AG08395 (cell line): ENCODE data around the gene BEND7.
"Not testable (repeated sequence)": the region's sequence is repeated elsewhere in the genome, so short reads cannot be mapped to it uniquely, and the experiment has no call there.

Experiments used
- DNase-seq: peaks from one replicate; pipeline ENCODE4 v3.0.0; 2012; ENCODE audit warnings: mixed read lengths, low spot score

Gene BEND7, protein sequence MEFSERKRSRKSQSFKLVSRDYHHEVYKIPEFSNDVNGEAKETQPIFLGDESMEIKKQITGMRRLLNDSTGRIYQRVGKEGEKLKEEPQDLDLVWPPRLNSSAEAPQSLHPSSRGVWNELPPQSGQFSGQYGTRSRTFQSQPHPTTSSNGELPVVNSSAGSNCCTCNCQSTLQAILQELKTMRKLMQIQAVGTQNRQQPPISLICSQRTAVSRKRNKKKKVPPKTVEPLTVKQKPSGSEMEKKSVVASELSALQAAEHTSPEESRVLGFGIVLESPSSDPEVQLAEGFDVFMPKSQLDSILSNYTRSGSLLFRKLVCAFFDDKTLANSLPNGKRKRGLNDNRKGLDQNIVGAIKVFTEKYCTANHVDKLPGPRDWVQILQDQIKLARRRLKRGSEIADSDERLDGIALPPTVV

DNA sequence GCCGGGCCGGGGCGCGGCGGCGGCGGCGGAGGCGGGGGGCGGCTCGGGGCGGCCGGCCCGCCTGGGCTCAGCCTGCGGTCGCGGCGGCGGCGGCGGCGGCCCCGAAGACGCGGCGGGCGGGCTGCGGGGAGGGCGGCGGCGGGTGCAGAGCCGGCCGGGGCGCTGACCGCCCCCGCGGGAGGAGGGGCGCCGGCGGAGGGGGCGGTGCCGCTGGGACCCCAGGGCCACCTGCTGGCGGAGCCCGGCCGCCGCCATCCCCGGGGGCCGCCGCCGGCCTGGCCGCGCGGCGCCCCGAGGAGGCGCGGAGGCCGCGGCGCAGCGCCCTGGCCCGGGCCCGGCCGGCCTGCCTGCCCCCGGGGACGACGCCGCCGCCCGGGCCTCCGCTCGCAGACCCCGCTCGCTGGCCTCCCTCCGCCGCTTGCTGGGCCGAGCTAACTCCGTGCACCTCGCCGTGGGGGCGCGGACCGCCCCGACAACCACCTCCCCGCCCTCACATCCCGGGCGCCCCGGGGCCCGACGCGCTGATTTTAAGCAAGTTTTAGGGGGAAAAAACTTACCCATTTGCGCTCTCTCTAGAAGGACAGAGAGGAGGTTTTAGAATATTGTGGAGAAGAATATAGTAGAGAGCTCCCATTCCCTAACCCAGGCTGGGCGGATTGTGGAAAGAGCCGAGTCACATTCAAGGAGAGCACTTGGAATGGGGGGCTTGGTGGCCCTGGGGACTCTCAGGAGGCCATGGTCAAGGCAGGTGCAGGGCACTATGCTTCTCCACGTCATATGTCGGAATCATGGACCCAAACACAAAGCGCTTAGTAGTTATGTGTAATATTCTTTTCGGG is at the start of gene BEND7:
Gene BEND7 (minus strand): TSS at position 140 of the 839 bp plus-strand sequence. CDS start 481 bp downstream, outside the sequence.
- peak; percentile 67 for DNase-seq

DNA sequence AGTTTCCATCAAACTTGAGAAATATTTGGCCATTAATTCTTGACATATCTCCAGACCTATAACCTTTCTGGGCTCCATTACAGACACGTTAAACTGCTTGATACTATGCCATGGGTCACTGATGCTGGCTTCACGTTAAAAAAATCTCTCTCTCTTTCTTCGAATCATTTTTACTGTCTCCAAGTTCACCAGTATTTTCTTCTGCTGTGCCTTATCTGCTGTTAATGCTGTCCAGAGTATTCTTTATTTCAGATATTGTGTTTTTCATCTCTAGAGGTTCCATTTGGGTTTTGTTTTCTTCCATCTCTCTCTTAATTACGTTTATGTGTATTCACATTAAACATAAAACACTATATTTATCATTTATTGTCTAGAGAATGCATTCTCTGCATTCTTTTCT is 45.1 kb upstream of the BEND7 start:
- DNase-seq, result no peak

DNA sequence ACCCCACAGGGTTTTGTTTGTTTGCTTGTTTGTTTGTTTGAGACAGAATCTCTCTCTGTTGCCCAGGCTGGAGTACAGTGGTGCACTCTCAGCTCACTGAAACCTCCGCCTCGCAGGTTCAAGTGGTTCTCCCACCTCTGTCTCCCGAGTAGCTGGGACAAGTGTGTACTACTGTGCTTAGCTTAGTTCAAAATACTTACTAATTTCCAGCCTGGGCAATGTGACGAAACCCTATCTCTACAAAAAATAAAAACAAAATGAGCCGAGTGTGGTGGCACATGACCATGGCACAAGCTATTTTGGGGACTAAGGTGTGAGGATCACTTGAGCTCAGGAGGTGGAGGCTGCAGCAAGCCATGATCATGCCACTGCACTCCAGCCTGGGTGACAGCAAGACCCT is 42.7 kb upstream of the BEND7 start:
- no peak for DNase-seq

DNA sequence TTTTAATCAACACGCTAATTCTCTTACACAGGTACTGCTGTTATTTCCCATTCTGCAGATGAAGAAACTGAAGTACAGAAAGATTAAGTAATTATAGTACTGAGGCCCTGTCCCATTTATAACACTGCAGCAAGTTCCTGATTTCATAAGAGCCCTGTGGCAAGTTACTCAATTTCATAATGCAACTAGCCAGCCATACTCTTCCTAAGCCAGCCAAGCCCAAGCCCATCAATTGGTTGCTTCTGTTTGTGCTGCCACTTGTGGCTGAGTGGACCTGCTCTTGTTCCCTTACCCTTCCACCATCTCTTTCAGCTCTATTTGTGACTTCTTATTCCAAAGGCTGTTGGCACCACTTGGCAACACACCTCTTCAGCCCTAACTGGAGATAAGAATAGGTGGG is 38.2 kb upstream of the BEND7 start:
- DNase-seq, result no peak

DNA sequence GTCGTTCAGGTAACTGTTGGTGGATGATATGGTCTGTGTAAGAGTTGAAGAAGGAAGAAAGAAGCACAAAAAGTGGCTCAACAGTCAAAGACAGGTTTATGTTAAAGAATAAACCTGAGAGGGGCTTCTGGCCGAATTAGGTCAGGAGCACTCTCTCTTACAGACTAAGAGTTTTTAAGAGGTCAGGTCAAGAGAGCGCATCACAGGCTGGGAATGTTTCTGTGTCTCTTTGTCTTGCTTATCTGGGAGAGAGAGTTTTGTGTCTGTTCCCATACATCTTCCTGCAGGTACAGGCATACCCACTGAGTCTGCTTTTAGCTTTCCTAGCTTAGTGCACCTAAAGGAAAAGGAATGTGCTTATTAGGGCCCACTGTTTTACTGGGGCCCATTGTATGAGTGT is 35.8 kb upstream of the BEND7 start:
- no peak for DNase-seq

DNA sequence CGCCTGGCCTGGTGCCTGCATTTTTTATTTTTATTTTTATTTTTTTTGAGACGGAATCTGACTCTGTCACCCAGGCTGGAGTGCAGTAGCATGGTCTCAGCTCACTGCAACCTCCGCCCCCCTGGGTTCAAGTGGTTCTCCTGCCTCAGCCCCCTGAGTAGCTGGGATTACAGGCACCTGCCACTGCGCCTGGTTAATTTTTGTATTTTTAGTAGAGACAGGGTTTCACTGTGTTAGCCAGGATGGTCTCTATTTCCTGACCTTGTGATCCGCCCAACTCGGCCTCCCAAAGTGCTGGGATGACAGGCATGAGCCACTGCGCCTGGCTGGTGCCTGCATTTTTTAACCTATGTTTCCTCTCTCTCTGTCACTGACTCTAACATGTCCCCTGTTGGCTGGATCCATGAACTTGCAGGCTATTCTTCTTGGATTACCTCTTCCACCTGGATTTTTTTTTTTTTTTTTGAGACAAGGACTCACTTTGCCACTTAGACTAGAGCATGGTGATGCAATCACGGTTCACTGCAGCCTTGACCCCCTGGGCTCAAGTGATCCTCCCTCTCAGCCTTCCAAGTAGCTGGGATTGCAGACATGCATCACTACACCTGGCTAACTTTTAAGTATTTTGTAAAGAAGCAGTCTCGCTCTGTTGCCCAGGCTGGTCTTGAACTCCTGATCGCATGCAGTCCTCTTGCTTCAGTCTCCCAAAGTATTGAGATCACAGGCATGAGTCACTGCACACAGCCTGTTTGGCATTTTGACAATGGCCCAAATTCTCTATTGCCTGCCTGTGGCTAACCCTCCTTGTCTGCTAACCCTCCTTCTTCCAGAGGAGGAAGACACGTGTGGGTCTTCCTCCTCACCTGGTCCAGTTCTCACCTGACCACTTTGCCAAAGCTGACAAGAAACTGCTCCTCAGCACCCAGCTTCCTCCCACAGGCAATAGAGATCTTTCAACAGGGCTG is 34.9 kb upstream of the BEND7 start:
- no peak for DNase-seq

DNA sequence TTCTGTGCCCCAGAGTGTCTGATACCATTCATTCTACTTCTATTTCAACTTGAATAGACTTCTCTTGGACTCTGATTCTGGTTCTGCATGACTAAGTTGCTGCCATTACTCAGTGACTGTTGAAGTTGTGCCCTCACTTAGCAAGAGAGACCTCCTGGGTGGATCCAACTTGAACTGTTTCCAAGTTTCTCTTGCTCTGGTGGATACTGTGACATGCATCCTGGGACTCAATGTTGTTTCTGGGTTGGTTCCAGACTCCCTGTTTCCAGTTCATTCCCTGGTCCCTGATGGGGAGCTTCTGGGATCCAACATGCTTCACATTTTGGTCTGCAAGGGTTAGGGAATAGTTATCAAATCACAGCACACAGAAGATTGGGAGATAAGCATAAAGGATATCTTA is 31.8 kb upstream of the BEND7 start:
- DNase-seq, result no peak

DNA sequence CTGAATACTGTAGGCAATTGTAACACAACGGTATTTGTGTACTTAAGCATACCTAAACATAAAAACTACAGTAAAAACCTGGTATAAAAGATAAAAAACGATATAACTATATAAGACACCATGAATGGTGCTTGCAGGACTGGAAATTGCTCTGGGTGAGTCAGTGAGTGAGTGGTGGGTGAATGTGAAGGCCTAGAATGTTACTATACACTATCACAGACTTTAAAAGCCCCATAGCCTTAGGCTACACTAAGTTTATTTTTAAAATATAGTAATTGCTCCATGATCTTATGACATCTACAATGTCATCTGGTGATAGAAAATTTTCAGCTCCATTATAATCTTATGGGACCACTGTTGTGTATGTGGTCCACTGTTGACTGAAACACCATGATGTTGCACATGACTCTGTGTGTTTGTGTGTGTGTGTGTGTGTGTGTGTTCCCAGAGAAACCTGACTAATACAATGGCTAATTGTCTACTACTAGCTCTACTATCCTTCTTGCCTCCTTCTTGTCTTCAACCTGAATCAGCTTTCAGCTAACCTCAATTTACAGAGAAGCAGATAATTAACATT is 30.4 kb upstream of the BEND7 start:
- DNase-seq, result no peak

DNA sequence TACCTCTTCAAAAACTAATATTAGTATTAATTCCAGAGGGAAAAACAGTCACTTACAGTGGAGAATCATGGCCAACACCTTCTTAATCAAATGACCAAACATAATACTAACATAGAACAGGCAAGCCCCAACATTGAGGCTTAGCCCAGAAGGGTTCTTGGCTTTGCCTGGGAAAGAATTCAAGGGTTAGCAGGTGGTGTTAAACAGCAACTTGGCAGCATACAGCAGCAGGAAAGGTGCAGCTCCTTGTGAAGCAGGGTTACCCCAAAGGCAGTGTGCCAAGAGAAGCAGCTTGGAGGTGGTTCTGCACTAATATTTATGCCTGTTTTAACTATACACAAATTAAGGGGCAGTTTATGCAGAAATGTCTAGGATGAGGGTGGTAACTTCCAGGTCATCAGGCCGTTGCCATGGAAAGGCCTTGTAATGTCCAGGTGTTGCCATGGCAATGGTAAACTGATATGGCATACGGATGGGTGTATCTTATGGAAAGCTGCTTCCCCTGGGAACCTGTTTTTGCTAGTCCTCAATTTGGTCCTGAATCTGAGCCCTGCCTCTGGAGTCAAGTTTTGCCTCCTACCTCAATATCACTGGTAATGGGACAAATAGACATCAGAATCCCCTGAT is 27.2 kb upstream of the BEND7 start:
- no peak for DNase-seq

DNA sequence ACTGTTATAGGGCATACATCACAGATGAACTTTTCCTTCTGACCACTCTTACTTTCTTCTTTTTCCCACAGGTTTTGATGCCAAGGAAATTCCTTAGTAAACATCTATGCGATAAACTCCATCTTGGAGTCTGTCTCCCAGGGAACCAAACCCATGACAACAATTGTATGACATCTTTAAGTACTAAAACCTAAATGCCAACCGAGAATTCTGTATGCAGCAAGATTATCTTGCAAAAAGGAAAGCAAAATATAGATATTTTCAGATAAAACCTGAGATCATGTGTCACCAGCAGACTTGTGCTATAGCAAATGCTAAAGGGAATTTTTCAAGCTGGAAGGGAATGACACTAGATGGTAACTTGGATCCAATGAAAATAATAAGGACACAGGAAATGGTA is 22.0 kb upstream of the BEND7 start:
- DNase-seq, result no peak

DNA sequence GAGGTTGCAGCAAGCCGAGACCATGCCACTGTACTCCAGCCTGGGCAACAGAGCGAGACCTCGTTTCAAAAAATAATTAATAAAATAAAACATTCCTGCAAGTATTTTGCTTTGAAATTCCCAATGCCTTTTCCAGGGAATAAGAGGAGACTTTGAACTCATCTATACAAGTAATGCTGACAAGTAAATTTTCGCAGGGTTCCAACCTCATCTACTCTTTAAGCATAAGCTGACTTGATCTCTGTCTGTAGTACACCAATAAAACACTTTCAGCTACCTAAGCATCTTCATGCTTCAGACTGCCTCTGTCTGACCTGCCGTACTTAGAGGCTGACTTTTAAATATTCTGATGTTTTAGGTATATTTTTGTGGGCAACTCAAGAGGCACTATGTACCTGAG is 13.7 kb upstream of the BEND7 start:
- no peak for DNase-seq

DNA sequence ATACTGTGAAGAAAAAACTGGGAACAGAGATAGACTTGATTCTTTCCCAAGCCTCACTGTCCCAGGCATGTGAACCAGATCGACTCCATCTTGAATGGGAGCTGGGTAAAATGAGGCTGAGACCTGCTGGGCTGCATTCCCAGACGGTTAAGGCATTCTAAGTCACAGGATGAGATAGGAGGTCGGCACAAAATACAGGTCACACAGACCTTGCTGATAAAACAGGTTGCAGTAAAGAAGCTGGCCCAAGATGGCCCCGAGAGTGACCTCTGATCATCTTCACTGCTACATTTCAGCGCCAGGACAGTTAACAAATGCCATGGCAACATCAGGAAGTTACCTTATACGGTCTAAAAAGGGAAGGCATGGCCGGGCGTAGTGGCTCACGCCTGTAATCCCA is 9.2 kb upstream of the BEND7 start:
- not testable (repeated sequence) for DNase-seq

DNA sequence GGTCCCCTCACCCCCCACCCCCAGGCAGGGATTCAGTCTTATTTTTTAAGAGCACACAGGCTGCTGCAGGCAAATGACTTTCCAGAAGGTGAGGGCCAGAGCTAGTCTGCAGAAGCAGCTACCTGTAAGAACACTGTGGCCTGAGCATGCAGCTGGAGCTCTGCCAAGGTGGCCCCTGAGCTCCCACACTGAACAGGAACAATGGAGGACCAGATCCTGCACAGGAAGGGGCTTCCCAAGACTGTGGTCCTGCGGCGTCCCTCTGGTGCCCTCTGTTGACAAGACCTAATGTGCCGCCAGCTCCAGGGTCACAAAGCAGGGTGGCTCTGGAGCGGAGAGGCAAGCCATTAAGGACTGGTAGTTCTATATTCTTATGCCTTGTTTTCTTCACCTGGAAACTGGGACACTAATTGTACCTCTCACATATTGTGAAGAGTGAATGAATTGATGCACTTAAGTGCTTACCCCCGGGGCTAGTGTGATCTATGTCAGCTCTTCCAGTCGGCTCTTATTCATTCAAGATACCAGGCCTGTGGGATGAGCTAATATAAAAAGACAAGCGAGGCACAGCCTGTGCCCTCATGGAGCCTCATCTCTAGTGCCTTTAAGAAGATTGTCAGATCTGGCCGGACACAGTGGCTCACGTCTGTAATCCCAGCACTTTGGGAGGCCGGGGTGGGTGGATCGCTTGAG is 8.0 kb upstream of the BEND7 start:
- peak; percentile 70 for DNase-seq

DNA sequence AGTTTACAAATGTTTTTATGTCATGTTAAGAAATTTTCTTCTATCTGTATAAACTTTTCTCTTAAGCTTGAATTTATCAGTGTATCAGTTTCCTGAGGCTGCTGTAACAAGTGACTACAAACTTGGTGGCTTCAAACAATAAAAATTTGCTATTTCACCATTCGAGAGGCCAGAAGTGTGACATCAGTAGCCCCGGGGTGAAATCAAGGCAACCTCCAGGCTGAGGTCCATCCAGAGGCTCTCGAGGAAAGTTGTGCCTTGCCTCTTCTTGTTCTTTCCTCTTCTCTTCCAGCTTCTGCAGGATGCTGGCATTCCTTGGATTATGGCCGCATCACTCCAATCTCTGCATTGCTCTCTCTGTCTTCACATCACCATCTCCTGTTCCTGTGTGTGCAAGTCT is 6.5 kb upstream of the BEND7 start:
- DNase-seq, result no peak

DNA sequence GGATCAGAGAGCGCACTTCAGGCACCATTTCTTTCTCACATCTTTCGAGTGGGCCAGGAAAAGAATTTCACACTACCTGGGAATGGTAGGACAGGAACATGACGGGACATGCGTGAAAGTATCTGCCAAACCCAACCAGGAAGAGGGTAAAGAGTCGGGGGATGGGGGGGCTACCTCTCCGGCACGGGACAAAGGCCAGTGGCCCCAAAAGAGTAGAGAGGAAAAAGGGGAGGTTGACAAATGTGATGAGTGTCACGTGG is 830 bp upstream of the BEND7 start:
- DNase-seq, result no peak

DNA sequence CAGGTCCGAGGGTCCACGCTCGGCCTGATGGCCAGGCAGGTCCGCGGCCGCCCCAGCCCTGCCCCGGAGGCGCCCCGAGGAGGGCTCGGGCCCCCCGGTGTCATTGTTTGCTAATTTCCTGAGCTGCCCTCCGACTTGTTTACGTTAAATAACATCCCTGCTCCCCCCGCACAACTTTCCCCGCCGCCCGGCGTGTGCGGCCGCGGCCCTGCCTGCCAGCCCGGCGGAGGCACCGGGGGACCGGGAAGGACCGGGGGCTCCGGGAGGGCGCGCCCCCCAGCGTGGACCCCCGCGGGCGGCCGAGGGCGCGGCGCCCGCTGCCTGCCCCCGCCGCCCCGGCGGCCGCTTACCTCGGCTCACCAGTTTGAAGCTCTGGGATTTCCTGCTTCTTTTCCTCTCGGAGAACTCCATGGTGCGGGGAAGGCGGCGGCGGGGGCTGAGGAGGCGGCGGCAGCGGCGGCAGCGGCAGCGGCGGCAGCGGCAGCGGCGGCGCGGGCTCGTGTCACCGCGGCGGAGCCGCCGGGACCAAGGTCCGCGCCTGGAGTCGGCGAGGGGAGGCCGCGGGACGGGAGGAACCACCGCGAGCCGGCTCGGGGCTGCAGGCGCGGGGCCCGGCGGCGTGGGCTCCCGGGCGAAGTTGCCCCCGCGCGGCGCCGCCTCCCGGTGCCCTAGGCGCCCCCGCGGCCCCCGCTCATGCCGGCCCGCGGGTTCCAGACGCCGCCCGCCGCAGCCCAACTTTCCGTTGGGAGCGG is 515 bp downstream of the BEND7 start:
- peak; percentile 34 for DNase-seq

DNA sequence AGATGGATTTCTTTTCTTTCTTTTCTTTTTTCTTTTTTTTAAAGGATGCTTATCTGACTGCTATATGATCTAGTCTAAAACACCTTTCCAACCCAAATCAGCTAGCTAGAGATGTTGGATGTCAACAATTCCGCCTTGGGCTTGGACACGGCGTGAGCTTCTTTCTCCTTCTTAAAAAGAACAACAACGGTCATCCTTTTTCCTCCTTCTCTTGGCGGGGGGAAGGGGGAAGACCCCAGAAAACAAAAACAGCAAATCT is 1.0 kb downstream of the BEND7 start:
- no peak for DNase-seq

DNA sequence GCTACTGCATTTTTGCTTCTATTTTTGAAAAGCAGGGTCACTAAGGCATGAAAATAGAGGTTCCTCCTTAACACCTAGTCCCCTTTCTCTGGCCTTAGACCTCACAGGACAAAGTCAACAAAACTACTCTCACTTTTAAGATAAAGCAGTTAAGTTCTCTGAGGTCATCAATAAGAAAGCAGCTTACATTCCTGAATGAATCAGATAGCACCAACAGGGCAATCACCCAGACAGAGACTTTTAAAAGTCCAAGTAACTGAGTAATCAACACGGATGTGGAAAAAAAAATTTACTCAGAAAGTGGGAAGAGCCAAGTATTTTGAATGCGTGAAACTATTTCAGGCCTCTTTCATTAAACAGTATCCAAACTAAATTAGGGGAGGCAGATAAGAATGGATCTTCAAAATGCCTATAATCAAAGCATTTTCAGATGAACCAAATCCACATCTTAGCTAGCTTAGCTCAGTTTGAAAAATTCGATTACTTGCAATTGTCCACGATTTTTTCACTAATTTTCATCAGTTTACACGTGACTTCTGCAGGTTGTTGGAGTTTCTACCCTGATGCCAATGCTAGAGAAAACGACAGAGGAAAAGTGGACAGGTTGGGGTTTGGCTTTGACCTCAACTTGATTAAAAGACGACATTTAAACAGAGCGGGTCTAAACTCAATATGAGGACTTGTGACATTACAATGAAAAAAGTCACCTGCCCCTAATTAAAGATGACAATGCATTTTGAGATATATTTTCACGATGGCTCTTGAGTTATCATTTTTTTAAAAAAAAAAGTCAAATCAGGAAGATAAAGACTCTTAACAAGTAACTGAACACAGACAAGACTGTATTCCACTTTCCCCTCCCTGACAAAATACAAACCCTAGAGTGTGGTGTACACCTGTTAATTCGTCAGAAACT is 1.6 kb downstream of the BEND7 start:
- peak; percentile 84 for DNase-seq

DNA sequence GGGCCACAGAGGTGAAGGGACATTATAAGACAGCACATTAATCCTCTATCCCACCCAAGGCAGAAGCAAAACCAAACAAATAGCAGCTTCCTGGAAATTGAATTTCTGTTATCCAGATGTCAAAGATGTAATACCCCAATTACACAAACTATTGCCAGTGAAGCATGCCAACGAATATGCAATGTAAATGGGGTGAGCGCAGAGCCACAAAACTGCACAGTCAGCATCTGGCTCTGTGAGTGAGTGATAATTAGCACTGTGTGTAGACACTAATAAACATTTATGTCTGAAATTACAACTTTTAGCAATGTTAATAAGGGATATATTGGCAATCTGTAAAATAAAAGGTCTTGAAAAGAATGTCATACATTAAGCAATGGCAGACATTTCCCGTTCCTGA is 3.2 kb downstream of the BEND7 start:
- DNase-seq, result no peak
